ENCODE data around the gene NSDHL. TPM values are rescaled to one million over a fixed set of nuclear protein-coding genes. Genes with fewer than 3 reads are reported as not detected.

Gene NSDHL
- polyA plus RNA-seq, 2 of the 4 experiments (the other 2 are of a cell fraction): 24.9 to 50.5 TPM

DNA sequence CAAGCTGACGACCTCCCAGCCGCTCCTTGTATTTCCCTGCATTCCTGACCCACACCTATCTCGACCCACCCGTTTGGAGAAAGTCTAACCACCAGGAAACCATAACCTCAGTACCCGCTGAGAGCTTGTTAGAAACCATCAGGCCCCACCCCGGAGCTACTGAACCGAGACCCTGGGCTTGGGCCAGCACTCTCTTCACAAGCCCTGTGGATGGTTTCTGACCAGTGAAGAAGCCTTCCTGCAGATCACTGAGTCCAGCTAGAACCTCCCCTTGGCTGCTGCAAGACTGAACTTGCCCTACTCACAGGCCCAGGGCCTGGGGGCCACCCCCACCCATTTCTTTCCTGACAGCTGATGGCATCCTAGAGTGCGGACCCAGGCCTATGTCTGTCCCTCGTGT is 40.4 kb downstream of the NSDHL start:
- Histone ChIP-seq H3K4me2 (no peak overlapping the region), H3K9me3 (no peaks in the 10 kb centered on the region), H3K27ac (no peak overlapping the region), H3K4me1 (no peaks in the 10 kb centered on the region), H3K4me3 (no peak overlapping the region)
- POLR2A ChIA-PET: no interaction called here
- WGBS (ENCODE audit: missing lambda C conversion rate): 91% methylated on average over 9 of the region's 9 CpGs
- TF ChIP-seq, protein P1, sequence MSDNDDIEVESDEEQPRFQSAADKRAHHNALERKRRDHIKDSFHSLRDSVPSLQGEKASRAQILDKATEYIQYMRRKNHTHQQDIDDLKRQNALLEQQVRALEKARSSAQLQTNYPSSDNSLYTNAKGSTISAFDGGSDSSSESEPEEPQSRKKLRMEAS (IDR thresholded peaks at IDR 0.05): no peak
- TF ChIP-seq FOSB (CRISPR knock-in tag; IDR thresholded peaks at IDR 0.05) (no peak), EP300 (IDR thresholded peaks at IDR 0.05) (no peak), NPAS2 (CRISPR knock-in tag; IDR thresholded peaks at IDR 0.05; ENCODE audit: borderline replicate concordance) (no peak), HEYL (CRISPR knock-in tag; IDR thresholded peaks at IDR 0.05) (no peak)
- TF ChIP-seq, protein P2, sequence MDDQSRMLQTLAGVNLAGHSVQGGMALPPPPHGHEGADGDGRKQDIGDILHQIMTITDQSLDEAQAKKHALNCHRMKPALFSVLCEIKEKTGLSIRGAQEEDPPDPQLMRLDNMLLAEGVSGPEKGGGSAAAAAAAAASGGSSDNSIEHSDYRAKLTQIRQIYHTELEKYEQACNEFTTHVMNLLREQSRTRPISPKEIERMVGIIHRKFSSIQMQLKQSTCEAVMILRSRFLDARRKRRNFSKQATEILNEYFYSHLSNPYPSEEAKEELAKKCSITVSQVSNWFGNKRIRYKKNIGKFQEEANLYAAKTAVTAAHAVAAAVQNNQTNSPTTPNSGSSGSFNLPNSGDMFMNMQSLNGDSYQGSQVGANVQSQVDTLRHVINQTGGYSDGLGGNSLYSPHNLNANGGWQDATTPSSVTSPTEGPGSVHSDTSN (IDR thresholded peaks at IDR 0.05): no peak
- no peak for DNase-seq (ENCODE audit: low read depth in 1 of 2, low spot score in 1 of 2)
- ATAC-seq: no peak
- CTCF ChIA-PET: no interaction called here
- FAIRE-seq: no peak

DNA sequence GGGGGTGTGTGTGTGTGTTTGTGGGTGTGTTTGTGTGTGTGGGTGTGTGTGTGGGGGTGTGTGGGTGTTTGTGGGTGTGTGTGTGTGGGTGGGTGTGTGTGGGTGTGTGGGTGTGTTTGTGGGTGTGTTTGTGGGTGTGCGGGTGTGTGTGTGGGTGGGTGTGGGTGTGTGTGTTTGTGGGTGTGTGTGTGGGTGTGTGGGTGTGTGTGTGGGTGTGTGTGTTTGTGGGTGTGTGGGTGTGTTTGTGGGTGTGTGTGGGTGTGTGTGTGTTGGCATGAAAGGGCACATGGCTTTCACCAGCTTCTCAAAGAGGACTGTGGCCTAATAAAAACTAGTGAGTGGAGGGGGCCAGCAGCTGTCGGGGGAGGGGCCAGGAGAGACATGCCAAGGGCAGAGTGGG is 41.7 kb downstream of the NSDHL start:
- ATAC-seq (no peak), DNase-seq (ENCODE audit: low read depth in 1 of 2, low spot score in 1 of 2) (no peak), FAIRE-seq (no peak)
- Histone ChIP-seq H3K4me3 (no peak overlapping the region), H3K9me3 (no peaks in the 10 kb centered on the region), H3K4me2 (no peak overlapping the region), H3K27ac (no peak overlapping the region), H3K4me1 (no peaks in the 10 kb centered on the region)
- POLR2A ChIA-PET: no interaction called here
- 86% methylated on average over 1 of the region's 2 CpGs for WGBS (ENCODE audit: missing lambda C conversion rate)
- CTCF ChIA-PET: interaction anchor here (1.7 kb wide), 1 partner anchor 27 kb away, joined by 4 read pairs; no protein-coding TSS in a partner anchor
- TF ChIP-seq ESRRA (IDR thresholded peaks at IDR 0.05; ENCODE audit: borderline replicate concordance, low read length) (no peak), ZC3H11A (IDR thresholded peaks at IDR 0.05) (no peak), JUN (IDR thresholded peaks at IDR 0.05) (no peak), EHMT2 (IDR thresholded peaks at IDR 0.05; ENCODE audit: low read depth) (no peak), MAFK (IDR thresholded peaks at IDR 0.05; ENCODE audit: partially characterized antibody) (no peak), NR3C1 (IDR thresholded peaks at IDR 0.05) (no peak), SREBF2 (IDR thresholded peaks at IDR 0.05) (no peak), HOXA7 (CRISPR knock-in tag; IDR thresholded peaks at IDR 0.05) (no peak), RCOR1 (IDR thresholded peaks at IDR 0.05; ENCODE audit: low read depth, low read length) (no peak)
- TF ChIP-seq, protein P3, sequence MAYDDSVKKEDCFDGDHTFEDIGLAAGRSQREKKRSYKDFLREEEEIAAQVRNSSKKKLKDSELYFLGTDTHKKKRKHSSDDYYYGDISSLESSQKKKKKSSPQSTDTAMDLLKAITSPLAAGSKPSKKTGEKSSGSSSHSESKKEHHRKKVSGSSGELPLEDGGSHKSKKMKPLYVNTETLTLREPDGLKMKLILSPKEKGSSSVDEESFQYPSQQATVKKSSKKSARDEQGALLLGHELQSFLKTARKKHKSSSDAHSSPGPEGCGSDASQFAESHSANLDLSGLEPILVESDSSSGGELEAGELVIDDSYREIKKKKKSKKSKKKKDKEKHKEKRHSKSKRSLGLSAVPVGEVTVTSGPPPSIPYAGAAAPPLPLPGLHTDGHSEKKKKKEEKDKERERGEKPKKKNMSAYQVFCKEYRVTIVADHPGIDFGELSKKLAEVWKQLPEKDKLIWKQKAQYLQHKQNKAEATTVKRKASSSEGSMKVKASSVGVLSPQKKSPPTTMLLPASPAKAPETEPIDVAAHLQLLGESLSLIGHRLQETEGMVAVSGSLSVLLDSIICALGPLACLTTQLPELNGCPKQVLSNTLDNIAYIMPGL (CRISPR knock-in tag; IDR thresholded peaks at IDR 0.05; ENCODE audit: borderline replicate concordance): no peak
- TF ChIP-seq, protein P4, sequence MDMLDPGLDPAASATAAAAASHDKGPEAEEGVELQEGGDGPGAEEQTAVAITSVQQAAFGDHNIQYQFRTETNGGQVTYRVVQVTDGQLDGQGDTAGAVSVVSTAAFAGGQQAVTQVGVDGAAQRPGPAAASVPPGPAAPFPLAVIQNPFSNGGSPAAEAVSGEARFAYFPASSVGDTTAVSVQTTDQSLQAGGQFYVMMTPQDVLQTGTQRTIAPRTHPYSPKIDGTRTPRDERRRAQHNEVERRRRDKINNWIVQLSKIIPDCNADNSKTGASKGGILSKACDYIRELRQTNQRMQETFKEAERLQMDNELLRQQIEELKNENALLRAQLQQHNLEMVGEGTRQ (IDR thresholded peaks at IDR 0.05): no peak
- TF ChIP-seq, protein P5, sequence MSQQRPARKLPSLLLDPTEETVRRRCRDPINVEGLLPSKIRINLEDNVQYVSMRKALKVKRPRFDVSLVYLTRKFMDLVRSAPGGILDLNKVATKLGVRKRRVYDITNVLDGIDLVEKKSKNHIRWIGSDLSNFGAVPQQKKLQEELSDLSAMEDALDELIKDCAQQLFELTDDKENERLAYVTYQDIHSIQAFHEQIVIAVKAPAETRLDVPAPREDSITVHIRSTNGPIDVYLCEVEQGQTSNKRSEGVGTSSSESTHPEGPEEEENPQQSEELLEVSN (IDR thresholded peaks at IDR 0.05; ENCODE audit: borderline replicate concordance, low read depth): no peak
- TF ChIP-seq, protein P6, sequence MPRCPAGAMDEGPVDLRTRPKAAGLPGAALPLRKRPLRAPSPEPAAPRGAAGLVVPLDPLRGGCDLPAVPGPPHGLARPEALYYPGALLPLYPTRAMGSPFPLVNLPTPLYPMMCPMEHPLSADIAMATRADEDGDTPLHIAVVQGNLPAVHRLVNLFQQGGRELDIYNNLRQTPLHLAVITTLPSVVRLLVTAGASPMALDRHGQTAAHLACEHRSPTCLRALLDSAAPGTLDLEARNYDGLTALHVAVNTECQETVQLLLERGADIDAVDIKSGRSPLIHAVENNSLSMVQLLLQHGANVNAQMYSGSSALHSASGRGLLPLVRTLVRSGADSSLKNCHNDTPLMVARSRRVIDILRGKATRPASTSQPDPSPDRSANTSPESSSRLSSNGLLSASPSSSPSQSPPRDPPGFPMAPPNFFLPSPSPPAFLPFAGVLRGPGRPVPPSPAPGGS (IDR thresholded peaks at IDR 0.05): no peak

DNA sequence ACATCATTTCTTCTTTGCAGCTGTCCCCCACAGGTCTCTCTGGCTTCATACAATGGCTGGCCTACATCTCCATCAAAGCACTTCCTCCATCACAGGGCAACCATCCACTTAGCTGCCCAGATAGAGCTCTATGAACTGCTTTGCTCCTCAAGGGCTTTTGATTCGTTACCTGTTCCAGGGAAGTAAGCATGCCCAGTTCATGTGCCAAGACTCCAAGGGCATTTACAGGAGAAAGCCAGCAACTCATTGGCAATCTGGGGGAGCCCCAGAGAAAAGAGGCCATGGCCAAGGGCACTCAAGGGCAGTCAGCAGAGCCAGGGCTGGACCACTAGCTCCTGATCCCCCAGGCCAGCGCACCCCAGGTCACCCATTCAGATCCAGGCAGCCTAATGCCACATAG is 42.5 kb downstream of the NSDHL start:
- POLR2A ChIA-PET: no interaction called here
- no peak overlapping the region for H3K4me3 ChIP-seq
- CTCF ChIA-PET: interaction anchor here (1.7 kb wide), 1 partner anchor 26 kb away, joined by 4 read pairs; no protein-coding TSS in a partner anchor
- no peak for DNase-seq (ENCODE audit: low read depth in 1 of 2, low spot score in 1 of 2)
- FAIRE-seq: no peak
- no peak for ATAC-seq
- no peak for TF ChIP-seq SMC3 (IDR thresholded peaks at IDR 0.05)
- no peak for TF ChIP-seq NR3C1 (IDR thresholded peaks at IDR 0.05)
- TF ChIP-seq HOXA7 (CRISPR knock-in tag; IDR thresholded peaks at IDR 0.05): no peak
- no peak for TF ChIP-seq TFCP2L1 (CRISPR knock-in tag; IDR thresholded peaks at IDR 0.05)
- no peak for TF ChIP-seq ZFP36 (IDR thresholded peaks at IDR 0.05; ENCODE audit: borderline replicate concordance, partially characterized antibody)
- TF ChIP-seq RAD21 (conservative IDR thresholded peaks at IDR 0.05 in 1 of 2, IDR thresholded peaks at IDR 0.05 in 1 of 2): no peak
- TF ChIP-seq MYC (IDR thresholded peaks at IDR 0.05; ENCODE audit: borderline replicate concordance, low read length): no peak
- TF ChIP-seq EHF (CRISPR knock-in tag; IDR thresholded peaks at IDR 0.05): no peak
- TF ChIP-seq, protein P7, sequence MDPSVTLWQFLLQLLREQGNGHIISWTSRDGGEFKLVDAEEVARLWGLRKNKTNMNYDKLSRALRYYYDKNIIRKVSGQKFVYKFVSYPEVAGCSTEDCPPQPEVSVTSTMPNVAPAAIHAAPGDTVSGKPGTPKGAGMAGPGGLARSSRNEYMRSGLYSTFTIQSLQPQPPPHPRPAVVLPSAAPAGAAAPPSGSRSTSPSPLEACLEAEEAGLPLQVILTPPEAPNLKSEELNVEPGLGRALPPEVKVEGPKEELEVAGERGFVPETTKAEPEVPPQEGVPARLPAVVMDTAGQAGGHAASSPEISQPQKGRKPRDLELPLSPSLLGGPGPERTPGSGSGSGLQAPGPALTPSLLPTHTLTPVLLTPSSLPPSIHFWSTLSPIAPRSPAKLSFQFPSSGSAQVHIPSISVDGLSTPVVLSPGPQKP (IDR thresholded peaks at IDR 0.05; ENCODE audit: low read depth, low read length): no peak
- TF ChIP-seq HDAC2 (IDR thresholded peaks at IDR 0.05): no peak
- no peak for TF ChIP-seq FOXS1 (CRISPR knock-in tag; IDR thresholded peaks at IDR 0.05)
- no peak for TF ChIP-seq ZNF302 (CRISPR knock-in tag; IDR thresholded peaks at IDR 0.05)
- no peak for TF ChIP-seq EP300 (IDR thresholded peaks at IDR 0.05)
- no peak overlapping the region for H3K27ac ChIP-seq
- H3K4me1 ChIP-seq: no peaks in the 10 kb centered on the region
- H3K9me3 ChIP-seq: no peaks in the 10 kb centered on the region
- WGBS (ENCODE audit: missing lambda C conversion rate): 75% methylated on average over 1 of the region's 2 CpGs
- H3K4me2 ChIP-seq: no peak overlapping the region
